ENCODE data around the gene TRIP11.

DNA sequence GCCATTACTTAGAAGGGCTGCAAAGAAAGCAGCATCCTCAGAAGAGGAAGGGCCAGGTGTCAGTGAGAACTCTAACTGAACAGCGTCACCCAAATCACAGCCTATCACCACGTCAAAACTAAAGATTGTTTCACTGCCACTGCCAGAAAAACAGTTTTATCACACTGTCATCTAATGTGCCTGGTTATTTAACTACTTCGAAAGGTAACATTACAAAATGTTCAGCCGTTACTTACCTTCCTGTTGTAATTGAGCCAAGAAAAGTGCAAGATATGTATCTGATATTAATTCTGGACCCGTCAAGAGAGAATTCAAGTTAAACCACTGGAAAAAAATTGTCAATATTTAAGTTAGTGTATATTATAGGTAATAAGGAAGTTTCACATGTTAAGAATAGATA, 48.6 kb upstream of the TRIP11 start:
- TF ChIP-seq SETDB1 (CRISPR knock-in tag; IDR thresholded peaks at IDR 0.05; ENCODE audit: borderline replicate concordance) (no peak), CEBPB (IDR thresholded peaks at IDR 0.05; ENCODE audit: borderline replicate concordance, low read depth, low read length) (no peak), ASH2L (IDR thresholded peaks at IDR 0.05; ENCODE audit: insufficient read length, low read depth, low read length) (no peak)
- TF ChIP-seq, protein P1, sequence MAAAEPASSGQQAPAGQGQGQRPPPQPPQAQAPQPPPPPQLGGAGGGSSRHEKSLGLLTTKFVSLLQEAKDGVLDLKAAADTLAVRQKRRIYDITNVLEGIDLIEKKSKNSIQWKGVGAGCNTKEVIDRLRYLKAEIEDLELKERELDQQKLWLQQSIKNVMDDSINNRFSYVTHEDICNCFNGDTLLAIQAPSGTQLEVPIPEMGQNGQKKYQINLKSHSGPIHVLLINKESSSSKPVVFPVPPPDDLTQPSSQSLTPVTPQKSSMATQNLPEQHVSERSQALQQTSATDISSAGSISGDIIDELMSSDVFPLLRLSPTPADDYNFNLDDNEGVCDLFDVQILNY (CRISPR knock-in tag; conservative IDR thresholded peaks at IDR 0.05) = no peak
- TF ChIP-seq, protein P2, sequence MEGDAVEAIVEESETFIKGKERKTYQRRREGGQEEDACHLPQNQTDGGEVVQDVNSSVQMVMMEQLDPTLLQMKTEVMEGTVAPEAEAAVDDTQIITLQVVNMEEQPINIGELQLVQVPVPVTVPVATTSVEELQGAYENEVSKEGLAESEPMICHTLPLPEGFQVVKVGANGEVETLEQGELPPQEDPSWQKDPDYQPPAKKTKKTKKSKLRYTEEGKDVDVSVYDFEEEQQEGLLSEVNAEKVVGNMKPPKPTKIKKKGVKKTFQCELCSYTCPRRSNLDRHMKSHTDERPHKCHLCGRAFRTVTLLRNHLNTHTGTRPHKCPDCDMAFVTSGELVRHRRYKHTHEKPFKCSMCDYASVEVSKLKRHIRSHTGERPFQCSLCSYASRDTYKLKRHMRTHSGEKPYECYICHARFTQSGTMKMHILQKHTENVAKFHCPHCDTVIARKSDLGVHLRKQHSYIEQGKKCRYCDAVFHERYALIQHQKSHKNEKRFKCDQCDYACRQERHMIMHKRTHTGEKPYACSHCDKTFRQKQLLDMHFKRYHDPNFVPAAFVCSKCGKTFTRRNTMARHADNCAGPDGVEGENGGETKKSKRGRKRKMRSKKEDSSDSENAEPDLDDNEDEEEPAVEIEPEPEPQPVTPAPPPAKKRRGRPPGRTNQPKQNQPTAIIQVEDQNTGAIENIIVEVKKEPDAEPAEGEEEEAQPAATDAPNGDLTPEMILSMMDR (CRISPR knock-in tag; IDR thresholded peaks at IDR 0.05) = no peak

All from HepG2 (cell line).